GM19463 (cell line): ENCODE measurements around the gene DLX6.

ENCODE experiments used
- ATAC-seq: cut with Tn5 transposase; IDR thresholded peaks from one replicate; pipeline ENCODE4 v1.9.1; 2021; ENCODE audit warnings: mild to moderate bottlenecking, moderate library complexity; ENCODE audit not compliant: unreplicated experiment

DLX6 gene

DNA sequence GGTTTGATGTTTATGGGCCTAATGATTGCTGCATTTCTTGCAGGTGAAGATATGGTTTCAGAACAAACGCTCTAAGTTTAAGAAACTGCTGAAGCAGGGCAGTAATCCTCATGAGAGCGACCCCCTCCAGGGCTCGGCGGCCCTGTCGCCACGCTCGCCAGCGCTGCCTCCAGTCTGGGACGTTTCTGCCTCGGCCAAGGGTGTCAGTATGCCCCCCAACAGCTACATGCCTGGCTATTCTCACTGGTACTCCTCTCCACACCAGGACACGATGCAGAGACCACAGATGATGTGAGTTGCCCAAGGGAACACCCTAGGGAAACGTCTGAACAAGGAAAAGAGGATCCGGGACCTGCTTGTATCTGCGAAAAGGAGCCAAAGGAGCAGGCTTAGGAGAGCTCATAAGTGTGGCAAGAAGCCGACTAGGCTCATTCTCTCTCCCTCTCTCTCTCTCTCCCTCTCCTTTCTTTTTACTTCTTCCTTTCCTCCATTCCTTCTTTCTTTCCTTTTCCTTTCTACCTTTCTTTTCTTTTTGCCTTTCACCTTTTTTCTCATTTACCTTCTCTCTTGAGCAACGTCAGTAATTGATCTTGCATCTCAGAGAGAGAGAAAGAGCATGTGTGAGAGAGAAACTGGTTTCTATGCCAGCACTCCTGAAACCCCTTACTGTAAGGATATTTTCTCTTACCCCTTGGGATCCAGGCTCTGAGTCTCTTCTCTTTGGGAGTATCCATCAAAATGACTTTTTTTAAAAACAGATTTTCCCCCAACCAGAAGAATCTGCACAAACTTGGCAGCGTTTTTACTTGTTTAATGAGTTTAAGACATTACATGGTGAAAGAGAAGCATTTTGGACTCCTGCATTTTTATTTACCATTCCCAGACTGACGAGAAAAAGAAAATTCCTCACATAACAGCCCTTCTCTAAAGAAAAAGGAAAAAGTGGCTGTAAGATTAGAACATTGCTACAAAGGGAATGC is 4.7 kb downstream of the DLX6 start:
- ATAC-seq = no peak

DNA sequence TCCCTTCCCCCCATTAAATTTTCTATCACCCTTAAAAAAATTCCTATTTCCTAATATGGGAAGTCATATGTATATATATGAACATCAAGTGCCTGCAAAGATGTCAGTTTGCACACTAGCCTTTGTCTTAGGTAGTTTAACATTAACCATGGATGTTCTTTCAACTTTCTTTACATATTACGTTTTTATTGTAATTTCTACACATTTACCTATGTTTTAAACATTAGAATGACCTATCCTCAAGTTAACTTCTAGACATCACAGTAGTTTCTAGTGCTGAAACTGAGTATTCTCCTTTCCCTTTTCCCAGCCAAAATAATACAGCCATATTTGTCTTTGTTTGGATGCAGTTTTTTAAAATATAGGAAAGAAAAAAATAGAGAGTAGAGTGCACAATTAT is 5.8 kb downstream of the DLX6 start:
- no peak for ATAC-seq

DNA sequence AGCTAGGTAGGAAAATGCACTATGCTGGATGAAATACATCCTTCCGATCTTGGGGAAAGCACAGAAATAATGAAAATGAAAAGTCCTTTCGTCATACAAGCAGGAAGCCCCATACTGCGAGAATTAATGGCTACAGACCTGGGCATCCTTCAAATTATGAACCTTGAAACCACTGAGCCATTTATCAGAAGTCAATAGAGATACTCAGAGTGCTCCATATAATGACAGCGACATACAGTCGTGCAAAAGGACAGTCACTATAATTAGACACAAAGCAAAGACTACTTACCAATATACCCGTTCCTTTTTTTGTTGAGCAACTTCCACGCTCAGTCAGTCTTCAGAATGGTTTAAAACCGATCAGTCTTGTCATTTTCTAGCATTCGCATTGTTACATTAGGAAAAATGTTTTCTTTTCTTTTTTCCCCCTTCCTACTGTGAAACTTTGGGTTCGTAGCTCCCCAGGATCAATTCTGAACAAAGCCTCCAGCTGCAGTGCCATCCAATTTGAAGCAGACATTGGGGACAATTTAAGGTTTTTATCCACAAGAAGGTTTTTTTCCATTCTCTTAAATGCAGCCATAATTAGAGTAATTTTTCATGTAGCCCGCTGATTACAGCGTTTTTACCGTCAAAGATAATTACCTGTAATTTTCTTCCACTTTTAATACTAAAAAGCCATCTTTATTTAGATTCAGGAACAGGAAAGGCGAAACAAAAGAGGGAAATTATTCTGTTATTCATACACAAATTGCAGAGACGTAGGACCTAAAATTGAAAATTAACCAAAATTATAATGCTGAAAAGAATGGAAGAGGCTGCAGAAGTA is 6.4 kb downstream of the DLX6 start:
- no peak for ATAC-seq

DNA sequence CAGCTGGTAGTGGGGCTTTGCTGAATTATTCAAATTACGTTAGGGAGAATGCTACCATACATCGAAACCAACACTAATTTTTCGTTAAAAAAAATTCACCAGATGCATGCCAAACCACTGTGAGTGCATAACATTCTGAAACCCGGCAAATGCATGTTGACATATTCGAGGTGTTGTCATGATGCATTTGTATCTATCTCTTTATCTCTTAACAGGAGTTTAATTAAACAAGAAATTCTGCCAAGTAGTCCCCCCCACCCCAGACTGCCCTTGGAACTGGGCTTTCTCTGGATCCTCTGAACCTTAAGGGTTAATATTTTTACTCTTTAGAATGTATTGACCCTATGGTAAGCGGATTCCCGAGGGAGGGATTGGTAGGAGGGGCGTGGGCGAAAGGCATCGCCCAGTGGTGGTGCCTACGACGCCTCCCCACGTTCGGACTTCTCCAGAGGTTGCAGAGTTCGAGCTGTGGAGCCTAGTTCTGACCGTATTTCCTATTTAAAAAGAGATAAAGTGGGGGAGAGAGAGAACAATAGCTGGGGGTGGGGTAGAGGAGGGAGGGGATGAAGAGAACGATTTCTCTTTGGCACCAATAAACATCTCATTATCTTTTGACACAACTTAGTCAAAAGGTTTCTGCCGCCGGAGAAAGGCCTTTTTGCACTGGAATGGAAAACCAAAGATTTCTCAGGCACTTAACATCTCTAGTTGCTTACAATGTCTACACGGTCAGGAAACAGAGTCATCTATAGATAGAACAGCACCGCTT is 7.2 kb downstream of the DLX6 start:
- ATAC-seq = no peak

DNA sequence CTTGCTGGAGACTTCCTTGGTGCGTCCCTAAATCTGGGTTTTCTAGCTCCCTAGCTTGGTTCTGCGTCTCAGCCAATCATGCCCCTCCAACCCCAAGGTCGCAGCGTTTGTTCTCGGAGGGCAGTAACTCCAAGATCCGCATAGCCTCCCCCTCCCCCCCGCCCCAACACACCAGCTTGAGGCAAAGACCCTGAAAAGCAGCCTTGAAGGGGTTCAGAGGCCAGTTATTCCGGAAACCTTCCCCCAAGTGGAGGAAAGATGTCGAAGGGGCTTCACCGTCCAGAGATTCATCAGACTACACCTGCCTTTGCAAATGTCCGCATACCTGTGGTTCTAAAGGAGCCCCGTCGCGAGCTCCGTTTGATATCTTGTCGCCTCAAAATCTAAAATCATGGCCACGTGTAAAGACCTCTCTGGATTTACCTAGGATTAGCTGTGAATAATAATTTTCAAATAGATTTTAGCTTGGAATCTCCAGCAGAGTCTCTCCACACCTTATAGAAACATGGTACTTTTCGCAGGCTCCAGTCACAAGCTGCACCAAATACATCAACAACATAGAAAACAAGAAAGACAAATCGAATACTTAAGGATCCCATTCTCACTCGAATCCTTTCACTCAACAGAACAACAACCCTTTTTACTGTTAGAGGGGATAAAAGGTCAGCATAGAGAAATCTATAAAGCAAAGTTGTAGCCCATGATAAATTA is 7.9 kb downstream of the DLX6 start:
- no peak for ATAC-seq

DNA sequence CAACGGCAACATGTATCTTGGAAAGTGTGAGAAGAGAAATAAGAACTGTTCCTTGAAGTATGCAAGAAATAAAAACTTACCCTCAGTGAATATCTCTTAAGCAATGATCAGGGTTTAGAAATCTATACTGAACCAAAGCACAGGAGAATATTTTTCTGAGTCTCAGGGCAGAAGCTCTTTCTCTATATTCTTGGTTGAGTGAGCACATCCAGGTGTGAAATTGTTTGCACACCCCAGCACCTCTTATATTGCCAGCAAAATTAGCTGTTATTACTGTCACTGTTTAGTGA is 8.4 kb downstream of the DLX6 start:
- no peak for ATAC-seq

DNA sequence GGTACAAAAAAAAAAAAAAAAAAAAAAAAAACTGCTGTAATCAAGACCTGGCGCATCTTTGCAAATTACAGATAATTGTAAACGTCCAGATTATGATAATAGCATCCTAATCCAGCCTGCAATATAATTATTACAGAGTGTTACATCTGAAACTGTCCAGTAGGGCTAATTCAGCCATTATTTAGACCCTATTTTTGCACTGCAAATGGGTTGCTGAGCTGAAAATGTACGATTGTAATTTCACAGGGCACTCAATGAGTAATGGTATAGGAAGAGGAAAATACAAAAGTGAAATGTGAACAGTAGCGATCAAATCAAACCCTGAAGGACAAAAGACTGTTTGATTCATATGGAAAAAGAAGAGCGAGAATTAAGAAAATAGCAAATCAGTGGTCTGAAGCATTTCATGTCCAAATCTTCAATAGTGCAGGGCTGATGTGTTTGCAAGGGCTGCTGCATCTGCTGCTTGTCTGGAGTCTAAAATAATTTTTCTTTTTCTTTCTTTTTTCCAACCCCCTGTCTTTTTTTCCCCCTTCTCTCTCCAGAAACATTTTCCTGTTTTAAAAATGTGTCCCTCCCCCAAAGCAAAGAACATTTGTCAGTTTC is 8.9 kb downstream of the DLX6 start:
- no peak for ATAC-seq

DNA sequence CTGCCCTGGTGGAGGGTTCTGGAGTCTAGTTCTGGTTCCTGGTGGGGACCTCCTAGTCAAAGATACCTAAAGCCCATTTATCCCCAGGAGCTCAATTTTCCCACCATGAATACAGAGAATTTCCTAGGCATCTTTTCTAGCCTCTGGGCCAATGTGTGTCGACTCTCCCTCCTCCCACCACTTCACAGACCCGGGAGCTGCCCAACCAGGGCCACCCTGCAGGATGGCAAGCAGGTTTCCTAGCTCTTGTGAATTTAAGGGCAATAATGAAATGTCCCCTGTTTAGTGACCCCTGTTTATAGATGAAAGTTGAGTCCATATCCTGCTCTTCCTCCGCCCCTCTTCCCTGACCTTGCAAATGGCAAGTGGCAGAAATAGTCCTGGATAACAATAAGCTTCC is 9.9 kb downstream of the DLX6 start:
- no peak for ATAC-seq

DNA sequence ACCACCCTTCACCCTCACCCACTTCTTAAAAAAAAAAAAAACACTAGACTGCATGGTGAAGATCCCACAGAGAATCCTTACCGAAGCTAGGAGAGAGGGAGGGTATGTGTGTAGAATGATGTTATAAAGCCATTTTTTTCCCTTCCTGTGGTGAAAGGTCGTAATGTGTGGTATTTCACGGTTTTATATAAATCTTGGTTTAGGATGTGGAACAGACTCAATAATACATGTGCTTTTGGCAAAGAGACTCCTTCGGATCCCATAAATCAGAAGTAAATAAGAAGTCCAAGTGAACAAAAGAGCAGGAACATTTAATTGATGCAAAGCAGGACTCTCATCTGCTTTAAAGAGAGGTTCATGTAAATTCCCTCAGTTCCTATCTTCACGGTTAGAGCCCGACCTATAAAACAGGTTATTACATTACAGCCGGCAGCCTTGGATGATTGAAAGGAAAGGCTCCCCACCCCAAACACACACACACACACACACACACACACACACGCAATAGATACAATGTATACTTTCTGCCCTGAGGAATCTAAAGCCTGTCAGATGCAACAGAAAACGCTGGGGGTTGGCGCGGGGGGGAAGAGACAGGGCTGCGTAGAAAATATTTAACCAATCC is 10.5 kb downstream of the DLX6 start:
- ATAC-seq = no peak

DNA sequence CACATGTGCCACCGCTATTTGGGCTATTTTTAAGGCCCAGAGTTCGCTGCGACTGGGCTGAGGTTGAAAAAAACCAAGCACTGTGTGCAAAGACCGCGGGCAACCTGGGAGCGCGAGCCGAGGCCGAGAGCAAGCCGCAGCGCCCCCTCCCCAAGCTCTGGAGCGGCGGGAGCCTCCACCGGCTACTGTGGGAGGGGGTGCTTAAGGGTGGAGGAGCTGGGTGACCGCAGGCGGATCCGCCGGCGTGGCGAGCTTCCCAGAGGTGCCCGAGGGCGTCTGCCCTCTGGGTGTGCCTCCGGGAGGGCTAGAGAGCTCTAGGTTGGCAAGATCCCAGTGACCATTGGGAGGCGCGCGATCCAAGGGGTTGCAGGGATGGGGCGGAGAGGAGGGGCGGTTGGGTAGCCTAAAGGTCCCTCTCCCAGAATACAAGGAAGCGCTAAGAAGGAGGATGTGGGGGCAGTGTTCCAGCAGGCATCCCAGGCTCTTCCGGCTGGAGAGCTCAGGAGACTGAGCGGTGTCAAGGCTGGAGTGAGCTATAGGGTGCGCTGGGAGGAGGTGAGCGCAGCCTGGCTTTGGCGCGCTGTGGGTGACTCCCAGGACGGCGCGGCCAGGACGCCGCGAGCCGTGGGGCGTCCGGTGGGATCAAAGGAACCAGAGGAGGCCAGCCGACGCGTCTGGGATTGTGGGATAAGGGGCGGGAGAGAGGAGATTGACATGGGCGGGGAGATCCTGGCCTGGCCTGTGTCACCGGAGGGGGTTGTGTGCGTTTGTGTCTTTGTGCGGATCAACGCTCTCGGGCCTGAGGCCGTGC is 11.2 kb downstream of the DLX6 start:
- ATAC-seq = no peak

DNA sequence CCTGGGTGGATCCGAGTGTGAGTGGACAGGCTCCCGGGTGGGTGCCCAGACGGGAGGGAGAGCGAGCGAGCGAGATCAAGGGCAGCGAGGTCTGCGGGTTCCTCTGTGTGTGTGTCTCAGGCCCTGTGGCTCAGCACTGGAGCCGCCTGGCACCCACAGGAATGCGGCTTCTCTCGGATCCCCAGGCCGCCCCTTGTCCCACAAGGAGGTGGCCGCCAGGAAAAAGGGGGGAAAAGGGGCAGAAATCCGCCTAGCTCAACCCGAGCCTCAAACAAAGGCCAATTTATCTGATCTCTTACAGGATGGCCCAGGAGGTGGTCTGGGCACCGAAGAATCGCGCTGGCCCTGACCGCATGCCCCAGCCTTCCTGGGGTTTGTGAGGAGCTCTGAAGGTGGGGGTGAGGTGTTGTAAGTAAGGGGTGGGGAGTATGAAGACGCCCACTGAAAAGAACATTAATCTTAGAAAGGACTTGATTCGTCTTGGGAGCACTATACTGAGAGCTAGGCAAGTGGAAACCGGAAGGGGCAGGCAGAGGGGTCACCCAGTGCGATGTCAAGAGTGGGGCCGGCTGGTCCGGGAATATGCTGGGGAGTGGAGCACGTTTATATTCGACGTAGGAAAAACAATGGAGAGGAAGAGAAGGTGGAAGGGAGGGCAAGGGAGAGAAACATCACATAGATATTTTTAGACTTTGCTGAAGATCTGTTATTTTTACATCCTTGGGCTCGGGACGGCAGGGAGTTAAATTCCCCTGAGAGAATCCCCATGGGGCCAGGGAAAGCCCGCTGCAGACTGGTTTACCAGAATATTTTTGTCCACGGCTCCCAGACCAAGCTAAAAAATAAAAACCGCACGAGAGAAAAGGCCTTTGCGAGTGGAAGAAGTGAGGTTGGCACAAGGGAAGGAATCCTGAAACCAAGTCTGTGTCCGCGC is 12.1 kb downstream of the DLX6 start:
- ATAC-seq = no peak

DNA sequence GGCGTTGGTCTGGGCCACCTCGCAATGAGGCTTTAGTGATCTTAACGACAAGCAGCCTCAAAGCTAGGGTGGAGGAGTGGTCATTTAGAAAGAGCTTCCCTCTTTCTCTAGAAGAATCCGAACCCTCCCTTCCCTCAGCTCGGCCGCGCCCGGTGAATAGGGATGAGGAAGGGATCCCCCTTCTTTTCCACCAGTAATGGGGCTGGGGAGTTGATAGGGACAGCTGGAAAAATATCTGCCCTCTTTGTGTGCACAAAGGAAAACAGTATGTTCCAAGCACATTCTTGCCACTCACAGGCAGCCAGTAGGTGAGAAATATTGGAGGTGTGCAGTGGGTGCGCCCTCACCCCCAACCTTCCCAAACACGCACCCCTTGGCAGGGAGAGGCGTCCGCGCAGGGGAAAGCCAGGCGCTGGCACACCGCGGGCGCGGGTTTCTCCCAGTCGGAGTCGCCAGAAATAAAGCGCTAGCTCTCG is 12.8 kb downstream of the DLX6 start:
- no peak for ATAC-seq

DNA sequence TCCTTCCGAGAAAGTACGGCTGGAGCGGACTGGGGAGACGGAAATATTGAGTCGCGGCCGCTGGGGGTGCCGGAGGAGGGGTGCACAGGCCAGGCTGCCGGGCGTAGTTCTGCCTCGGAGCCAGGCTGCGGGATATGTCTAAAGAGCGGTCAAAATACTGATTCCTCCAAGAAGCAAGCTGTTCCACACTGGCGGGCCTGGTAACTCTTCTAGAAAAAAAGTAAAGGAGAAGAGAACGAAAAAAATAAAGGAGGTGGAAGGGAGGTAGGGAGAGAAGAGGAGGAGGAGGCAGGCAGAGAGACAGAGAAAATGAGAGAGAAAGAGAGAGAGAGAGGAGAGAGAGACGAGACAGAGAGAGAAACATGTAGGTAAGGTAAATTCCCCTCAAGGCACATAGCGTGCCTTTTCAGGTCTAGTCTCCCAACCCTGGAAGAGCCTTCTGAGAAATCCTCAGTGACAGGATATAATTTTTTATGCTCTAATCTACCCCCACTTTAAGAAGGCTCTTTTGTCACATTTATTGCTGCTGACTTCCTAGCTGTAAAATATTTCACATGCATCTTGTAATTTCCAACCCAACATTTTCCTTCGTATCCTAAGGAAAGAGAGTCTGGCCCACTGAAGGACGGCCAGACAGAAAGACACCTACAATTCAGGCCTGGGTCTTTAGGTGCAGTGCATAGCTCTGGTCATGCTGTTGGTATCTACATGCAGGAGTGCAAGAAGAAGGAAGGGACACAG is 13.6 kb downstream of the DLX6 start:
- no peak for ATAC-seq

DNA sequence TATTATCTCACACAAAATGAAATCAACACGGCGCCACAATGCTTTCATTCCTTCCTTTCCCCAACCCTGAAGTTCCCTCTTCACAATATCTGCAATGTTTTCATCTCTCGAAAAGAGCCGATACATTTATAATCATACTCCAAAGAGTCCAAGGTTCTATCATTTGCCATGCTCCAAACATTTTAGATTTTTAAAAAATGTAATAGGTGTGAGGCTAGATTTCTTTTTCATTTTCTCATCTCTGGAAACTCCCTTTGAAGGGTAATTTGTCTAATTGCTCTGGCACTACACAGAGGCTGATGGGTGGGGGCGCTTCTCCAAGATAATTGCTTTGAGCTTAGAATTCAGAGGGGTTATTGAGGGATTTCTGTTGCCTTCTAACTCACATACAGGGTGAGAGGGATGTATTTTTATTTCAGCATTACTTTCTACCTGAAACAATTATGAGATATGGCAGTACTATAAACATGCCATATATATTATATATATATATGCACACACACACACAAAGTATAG is 14.4 kb downstream of the DLX6 start:
- ATAC-seq = no peak

DNA sequence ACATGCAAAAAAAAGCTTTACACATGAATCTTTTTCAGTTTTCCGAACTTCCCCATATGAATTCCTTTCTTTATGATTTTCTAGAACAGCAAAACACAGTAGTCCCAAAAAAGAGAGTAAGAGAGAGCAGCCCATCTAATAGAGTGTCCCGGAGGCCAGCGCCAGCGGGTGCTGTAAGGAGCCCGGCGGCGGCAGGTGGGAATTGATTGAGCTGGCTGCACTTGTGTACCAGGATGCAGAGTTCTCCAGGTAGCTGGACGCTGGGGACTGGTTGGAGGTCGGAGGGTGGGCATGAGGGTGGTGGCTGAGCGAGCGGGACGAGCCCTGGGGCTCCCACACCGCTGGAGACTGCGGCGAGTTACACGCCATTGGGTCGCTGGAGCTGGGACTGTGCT is 15.2 kb downstream of the DLX6 start:
- ATAC-seq = no peak

DNA sequence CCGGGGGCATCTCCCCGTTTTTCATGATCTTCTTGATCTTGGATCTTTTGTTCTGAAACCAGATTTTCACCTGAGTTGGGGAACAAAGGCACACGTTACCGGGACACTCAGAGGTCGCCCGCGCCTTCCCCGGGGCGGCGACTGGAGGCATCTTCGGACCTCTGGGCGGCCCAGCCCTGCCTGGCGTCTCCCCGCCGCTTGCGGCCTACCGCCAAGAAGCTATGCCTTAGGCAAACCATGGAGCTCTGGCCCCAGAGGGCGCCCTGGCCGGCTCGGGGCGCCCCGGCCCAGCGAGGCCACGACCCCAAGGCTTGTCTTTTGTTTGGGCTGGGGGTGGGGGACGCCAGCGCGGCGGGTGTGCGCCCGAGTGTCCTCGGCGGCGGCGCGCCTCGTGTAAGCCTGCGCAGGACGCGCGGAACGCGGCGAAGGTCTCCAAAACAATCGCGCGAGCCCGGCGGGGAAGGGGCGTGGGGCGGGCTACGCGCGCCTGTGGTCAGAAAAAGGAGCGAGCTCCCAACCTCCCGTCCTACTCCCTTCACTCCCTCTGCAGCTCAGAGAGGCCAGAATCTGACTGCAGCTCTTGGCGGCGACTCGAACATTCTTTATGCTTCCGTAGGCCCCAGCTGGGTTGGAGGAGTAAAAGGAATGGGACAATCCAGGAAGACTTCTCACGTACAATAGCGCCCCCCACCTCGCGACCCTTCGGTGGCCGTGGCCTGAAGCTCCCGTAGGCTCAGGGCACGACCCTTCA is 15.8 kb downstream of the DLX6 start:
- ATAC-seq = no peak
